Mucosa of descending colon (tissue), 3 donors: Measurements from ENCODE around the gene TEX264. TPM values are rescaled to one million over a fixed set of nuclear protein-coding genes. Genes with fewer than 3 reads are reported as not detected.

Experiments
- ATAC-seq: fragments of 200-7000 bp; cut with Tn5 transposase; one replicate; pipeline ENCODE4 v1.9.1; 2020; ENCODE audit warnings: mild to moderate bottlenecking, moderate library complexity
- DNase-seq, 3 donors: peaks; one replicate each; pipeline ENCODE4 v3.0.0-alpha.2; 2020
- H3K36me3 ChIP-seq: fragments of 200-600 bp; one replicate; pipeline ENCODE4 v1.8.0; 2021; ENCODE audit warnings: low read depth, mild to moderate bottlenecking
- H3K4me1 ChIP-seq: fragments of 200-600 bp; one replicate; pipeline ENCODE4 v1.8.0; 2021; ENCODE audit warnings: low read depth, mild to moderate bottlenecking
- H3K4me3 ChIP-seq: fragments of 200-600 bp; one replicate; pipeline ENCODE4 v1.8.0; 2021; ENCODE audit warnings: mild to moderate bottlenecking
- H3K9me3 ChIP-seq: fragments of 200-600 bp; one replicate; pipeline ENCODE4 v1.8.0; 2021; ENCODE audit warnings: mild to moderate bottlenecking
- CTCF ChIP-seq: fragments of 200-600 bp; IDR thresholded peaks from one replicate; pipeline ENCODE4 v1.8.0; 2022; ENCODE audit warnings: antibody characterized with exemption, mild to moderate bottlenecking
- intact Hi-C, 2 donors: fragments of 100-400 bp; cut with DNase I in 1 of 2; cut with micrococcal nuclease in 1 of 2; formaldehyde crosslinking; loops; one replicate each; pipeline versions ENCODE4 v1.11.0 to v1.11.1; 2022; cut with DNase I, micrococcal nuclease
- total RNA-seq, 3 donors: library from RNA; stranded (reverse); fragmentation: NEBNext Ultra II Directional in 2 of 3; extraction: Animal tissue kit (Norgen Biotek cat#: 25700) in 2 of 3; gene quantifications; one replicate each; pipeline versions ENCODE4 v1.2.1 to v1.2.4, GENCODE V29; 2021 to 2023
- donor health status: DM: no; HTN: no; CAD: no; lungs with moderate emphysema.
- donor health status: DM: no; HTN: no; CAD: no.
- donor health status: DM: no; HTN: yes; CAD: no.

Gene TEX264
- total RNA-seq, 3 donors from 2014 or later: 53.2 to 73.6 (median 59.1) TPM

- Histone ChIP-seq H3K4me1 (no peaks in the 10 kb centered on the region), H3K36me3 (no peaks in the 10 kb centered on the region), H3K9me3 (no peaks in the 10 kb centered on the region), H3K4me3 (no peak overlapping the region)
- DNase-seq (no peak), ATAC-seq (no peak)
- intact Hi-C loops: no loop called here
- no peak for TF ChIP-seq CTCF
Measured at GRCh38 chr3:51662456-51662855, 8.6 kb upstream of the TEX264 start.

- Histone ChIP-seq H3K36me3 (no peaks in the 10 kb centered on the region), H3K9me3 (no peaks in the 10 kb centered on the region), H3K4me1 (peaks cover 29% of the 10 kb centered on the region), H3K4me3 (no peak overlapping the region)
- no peak for ATAC-seq
- no peak for TF ChIP-seq CTCF
- DNase-seq: no peak
- intact Hi-C loops: loop anchor here (5.0 kb wide), 1 partner anchor 166 kb away; the partner anchor contains the start of gene DCAF1 (in 2 of the 2)
Measured at GRCh38 chr3:51668756-51669155, 2.3 kb upstream of the TEX264 start.

- H3K4me1 ChIP-seq: peaks cover 29% of the 10 kb centered on the region
- TF ChIP-seq CTCF: peak; percentile 95
- no peaks in the 10 kb centered on the region for H3K36me3 ChIP-seq
- ATAC-seq (peak; percentile 68), DNase-seq (peak; percentile 89 to 98 (median 94))
- H3K9me3 ChIP-seq: no peaks in the 10 kb centered on the region
- no peak overlapping the region for H3K4me3 ChIP-seq
- intact Hi-C loops: loop anchor here (5.0 kb wide), 1 partner anchor 167 kb away; the partner anchor contains the start of gene DCAF1 (in 2 of the 2)
Measured at GRCh38 chr3:51669241-51670052, 1.6 kb upstream of the TEX264 start.

GRCh38 chr3:51670053-51670822, 814 bp upstream of the TEX264 start:
- no peak for ATAC-seq
- no peaks in the 10 kb centered on the region for H3K9me3 ChIP-seq
- peak in 1 of 3 donors; percentile 11 for DNase-seq
- no peaks in the 10 kb centered on the region for H3K36me3 ChIP-seq
- intact Hi-C loops: no loop called here
- TF ChIP-seq CTCF: no peak
- H3K4me1 ChIP-seq: peaks cover 29% of the 10 kb centered on the region
- peak overlapping the region; percentile 57 for H3K4me3 ChIP-seq

GRCh38 chr3:51671734-51672475, 853 bp downstream of the TEX264 start:
- peak; percentile 69 for ATAC-seq
- peak; percentile 71 to 87 (median 87) for DNase-seq
- peak overlapping the region; percentile 57 for H3K4me3 ChIP-seq

More at GRCh38 chr3:51671734-51672475, 853 bp downstream of the TEX264 start:
- TF ChIP-seq CTCF: no peak
- Histone ChIP-seq H3K9me3 (no peaks in the 10 kb centered on the region), H3K4me1 (peaks cover 29% of the 10 kb centered on the region), H3K36me3 (no peaks in the 10 kb centered on the region)
- intact Hi-C loops: no loop called here
